OCI-LY3 (cell line): ENCODE measurements around the gene CCDC183.

Experiments
- CTCF ChIP-seq: fragments of 200-600, 300-600 bp; sonication (generic); IDR thresholded peaks from 2 replicates; pipeline ENCODE4 v1.5.1; 2014; ENCODE audit warnings: antibody characterized with exemption, low read length, low read depth
- EZH2phosphoT487 ChIP-seq: fragments of 200-600 bp; shearing (Covaris generic); IDR thresholded peaks from 2 replicates; pipeline ENCODE4 v1.6.1; 2018; ENCODE audit warnings: antibody characterized with exemption, mixed run types, low read depth

GRCh38 chr9:136844761-136845464 lies 48.8 kb downstream of the CCDC183 start:
- TF ChIP-seq CTCF (no peak), EZH2phosphoT487 (no peak)
